Psoas muscle (tissue), 8 donors: Measurements from ENCODE around the gene DCHS1. TPM values are rescaled to one million over a fixed set of nuclear protein-coding genes. Genes with fewer than 3 reads are reported as not detected.

Experiments used
- ATAC-seq, 4 donors: fragments of 200-7000 bp; cut with Tn5 transposase; one replicate each; pipeline ENCODE4 v1.9.1; 2020; ENCODE audit warnings: moderate library complexity in 3 of 4, mild to moderate bottlenecking in 2 of 4
- DNase-seq, 2 donors: peaks; one replicate each; pipeline ENCODE4 v3.0.0-alpha.2; 2020
- H3K27ac ChIP-seq: fragments of 200-600 bp; one replicate; pipeline ENCODE4 v1.8.0; 2022
- H3K27me3 ChIP-seq, 3 donors: fragments of 200-600 bp in 1 of 3; one replicate each; pipeline versions ENCODE4 v1.6.1 to v1.8.0; 2013 to 2022; ENCODE audit warnings: low read length in 2 of 3, mild to moderate bottlenecking in 2 of 3, moderate library complexity in 1 of 3; ENCODE audit not compliant: insufficient read depth in 3 of 3
- H3K36me3 ChIP-seq, 2 donors: fragments of 200-600 bp in 1 of 2; one replicate each; pipeline versions ENCODE4 v1.6.1 to v1.8.0; 2013 to 2022; ENCODE audit warnings: low read depth in 1 of 2, mild to moderate bottlenecking in 1 of 2, moderate library complexity in 1 of 2; ENCODE audit not compliant: insufficient read depth in 1 of 2
- H3K4me1 ChIP-seq: fragments of 200-600 bp; one replicate; pipeline ENCODE4 v1.8.0; 2022
- H3K4me3 ChIP-seq: fragments of 200-600 bp; one replicate; pipeline ENCODE4 v1.8.0; 2022; ENCODE audit warnings: mild to moderate bottlenecking
- H3K9me3 ChIP-seq: fragments of 200-600 bp; one replicate; pipeline ENCODE4 v1.8.0; 2022
- WGBS, 3 donors: extraction: QIAGEN DNeasy Blood & Tissue Kit; methylation state at CpG; one replicate each; pipeline versions ENCODE4 v1.1.6 to v1.1.7; 2013; 5-methylcytosine and 5-hydroxymethylcytosine counted together
- intact Hi-C, 2 donors: fragments of 100-400 bp; cut with DNase I; formaldehyde crosslinking; loops; one replicate each; pipeline versions ENCODE4 v1.11.0 to v1.14.2; 2022
- polyA plus RNA-seq, 3 donors: library from polyadenylated mRNA; stranded (reverse); fragments of 200-250 nt; gene quantifications; one replicate each; pipeline ENCODE4 v1.2.3, GENCODE V29; 2013
- total RNA-seq, 4 donors: library from RNA; stranded (reverse); fragmentation: NEBNext Ultra II Directional in 2 of 4; extraction: Animal tissue kit (Norgen Biotek cat#: 25700) in 2 of 4; gene quantifications; one replicate each; pipeline versions ENCODE4 v1.2.1 to v1.2.4, GENCODE V29; 2021 to 2023
- TF ChIP-seq, protein P1 (sequence below): fragments of 200-600 bp; IDR thresholded peaks from one replicate; pipeline ENCODE4 v1.8.0; 2022; ENCODE audit warnings: antibody characterized with exemption
- donor health status: healthy with polysubstance abuse.
- donor health status: DM: no; HTN: no; CAD: no; lungs with moderate emphysema.
- donor health status: Bipolar disorder and iron deficiency.
- donor health status: healthy.
- donor health status: DM: yes; HTN: yes; CAD: no.
- donor health status: DM: no; HTN: no; CAD: no.
- donor health status: DM: no; HTN: no; CAD: no.
- donor health status: DM: yes; HTN: yes; CAD: no.

DCHS1 gene
- total and polyA plus RNA-seq, 7 donors: 0.98 to 7.2 (median 3.2) TPM

DNA sequence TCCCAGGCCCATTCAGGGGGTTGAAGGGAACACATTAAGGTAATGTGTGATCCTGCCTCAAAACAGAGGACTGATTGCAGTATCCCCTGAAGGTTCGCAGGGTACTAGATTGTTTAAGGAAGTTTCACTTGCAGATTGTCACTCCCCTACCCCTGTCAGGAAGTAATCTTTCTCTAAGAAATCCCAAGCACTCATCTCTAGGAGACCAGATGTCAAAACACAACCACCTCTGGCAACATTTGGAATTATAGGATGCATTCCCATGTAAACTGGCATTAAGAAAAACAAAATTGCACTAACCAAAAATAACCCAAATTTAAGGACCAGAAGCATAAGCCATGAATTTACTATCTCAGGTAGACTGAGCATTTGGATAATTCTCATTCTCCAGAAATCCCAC lies 25.9 kb upstream of the DCHS1 start:
- intact Hi-C loops: loop anchor here in 1 of 2 donors (5.0 kb wide), 2 partner anchors 64 to 149 kb away; partner anchors contain the start of gene TPP1
- Histone ChIP-seq H3K4me1 (peaks cover 14% of the 10 kb centered on the region), H3K27me3 (no peaks in the 10 kb centered on the region), H3K36me3 (peaks cover 4 to 22% of the 10 kb centered on the region in 2 donors), H3K27ac (no peak overlapping the region), H3K4me3 (peak overlapping the region; percentile 96), H3K9me3 (no peaks in the 10 kb centered on the region)
- ATAC-seq: no peak
- no peak for DNase-seq
- TF ChIP-seq, protein P1, sequence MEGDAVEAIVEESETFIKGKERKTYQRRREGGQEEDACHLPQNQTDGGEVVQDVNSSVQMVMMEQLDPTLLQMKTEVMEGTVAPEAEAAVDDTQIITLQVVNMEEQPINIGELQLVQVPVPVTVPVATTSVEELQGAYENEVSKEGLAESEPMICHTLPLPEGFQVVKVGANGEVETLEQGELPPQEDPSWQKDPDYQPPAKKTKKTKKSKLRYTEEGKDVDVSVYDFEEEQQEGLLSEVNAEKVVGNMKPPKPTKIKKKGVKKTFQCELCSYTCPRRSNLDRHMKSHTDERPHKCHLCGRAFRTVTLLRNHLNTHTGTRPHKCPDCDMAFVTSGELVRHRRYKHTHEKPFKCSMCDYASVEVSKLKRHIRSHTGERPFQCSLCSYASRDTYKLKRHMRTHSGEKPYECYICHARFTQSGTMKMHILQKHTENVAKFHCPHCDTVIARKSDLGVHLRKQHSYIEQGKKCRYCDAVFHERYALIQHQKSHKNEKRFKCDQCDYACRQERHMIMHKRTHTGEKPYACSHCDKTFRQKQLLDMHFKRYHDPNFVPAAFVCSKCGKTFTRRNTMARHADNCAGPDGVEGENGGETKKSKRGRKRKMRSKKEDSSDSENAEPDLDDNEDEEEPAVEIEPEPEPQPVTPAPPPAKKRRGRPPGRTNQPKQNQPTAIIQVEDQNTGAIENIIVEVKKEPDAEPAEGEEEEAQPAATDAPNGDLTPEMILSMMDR: no peak
- WGBS, 3 donors: 67 to 90% (median 80%) methylated on average over 1 of the region's 1 CpG

DNA sequence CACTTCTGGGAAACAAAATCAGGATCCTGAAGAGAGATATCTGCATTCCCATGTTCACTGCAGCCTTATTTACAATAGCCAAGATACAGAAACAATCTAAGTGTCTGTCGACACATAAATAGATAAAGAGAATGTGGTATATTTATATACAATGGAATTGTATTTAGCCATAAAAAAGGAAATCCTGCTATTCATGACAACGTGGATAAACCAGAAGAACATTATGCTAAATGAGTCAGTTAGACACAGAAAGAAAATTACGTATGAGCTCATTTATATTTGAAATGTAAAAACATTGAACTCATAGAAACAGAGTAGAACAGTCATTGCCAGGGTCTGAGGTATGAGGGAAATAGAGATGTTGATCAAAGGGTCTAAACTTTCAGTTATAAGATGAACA lies 21.4 kb upstream of the DCHS1 start:
- TF ChIP-seq, protein P1: no peak
- 70 to 72% (median 71%) methylated on average over 3 of the region's 3 CpGs for WGBS, 3 donors
- H3K36me3 ChIP-seq: peaks cover 4 to 21% of the 10 kb centered on the region in 2 donors
- no peak overlapping the region for H3K4me3 ChIP-seq
- ATAC-seq (no peak), DNase-seq (no peak)
- H3K4me1 ChIP-seq: peaks cover 8% of the 10 kb centered on the region
- H3K9me3 ChIP-seq: no peaks in the 10 kb centered on the region
- intact Hi-C loops: no loop called here
- no peaks in the 10 kb centered on the region for H3K27me3 ChIP-seq
- no peak overlapping the region for H3K27ac ChIP-seq

DNA sequence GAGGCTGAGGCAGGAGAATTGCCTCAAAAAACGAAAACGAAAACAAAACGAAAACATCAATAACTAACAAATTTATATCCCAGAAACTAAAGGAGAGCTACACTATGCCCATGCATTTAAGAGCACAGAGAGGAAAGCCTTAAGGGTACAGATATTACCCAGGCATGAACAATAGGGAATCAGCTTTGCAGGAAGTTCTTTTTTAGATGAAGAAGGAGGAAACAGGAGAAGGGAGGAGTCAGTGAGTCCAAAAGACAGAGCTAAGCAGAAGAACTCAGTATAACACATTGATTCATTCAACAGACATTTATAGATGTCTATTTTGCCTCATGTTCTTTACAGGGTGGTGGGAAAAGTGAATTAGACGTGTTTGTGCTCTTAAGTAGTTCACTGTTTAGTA lies 19.3 kb upstream of the DCHS1 start:
- H3K36me3 ChIP-seq: no peaks in the 10 kb centered on the region
- no peaks in the 10 kb centered on the region for H3K4me1 ChIP-seq
- intact Hi-C loops: no loop called here
- H3K4me3 ChIP-seq: no peak overlapping the region
- ATAC-seq (no peak), DNase-seq (no peak)
- H3K27ac ChIP-seq: no peak overlapping the region
- H3K9me3 ChIP-seq: no peaks in the 10 kb centered on the region
- TF ChIP-seq, protein P1: no peak
- no peaks in the 10 kb centered on the region for H3K27me3 ChIP-seq
- WGBS, 3 donors: 79 to 83% (median 82%) methylated on average over 4 of the region's 4 CpGs

DNA sequence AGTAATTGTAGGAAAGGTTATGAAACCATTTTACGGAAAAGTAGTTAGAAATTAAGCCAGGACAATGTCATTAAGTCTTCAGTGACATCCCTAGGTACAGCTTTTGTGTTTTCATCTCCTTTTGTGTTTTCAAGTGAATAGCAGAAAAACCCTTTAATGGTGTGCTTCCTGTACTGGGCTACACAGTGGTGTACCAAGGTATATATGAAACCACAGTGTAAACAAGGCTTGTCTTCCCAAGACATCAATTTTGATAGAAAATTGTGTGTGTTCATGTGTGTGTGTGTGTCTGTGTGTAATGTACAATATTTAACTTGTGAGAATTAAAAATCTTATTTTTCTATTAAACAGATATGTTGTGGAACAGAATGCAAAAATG lies 18.6 kb upstream of the DCHS1 start:
- Histone ChIP-seq H3K9me3 (no peaks in the 10 kb centered on the region), H3K36me3 (no peaks in the 10 kb centered on the region), H3K4me1 (no peaks in the 10 kb centered on the region), H3K27ac (no peak overlapping the region), H3K4me3 (no peak overlapping the region), H3K27me3 (no peaks in the 10 kb centered on the region)
- WGBS, 3 donors: 85 to 94% (median 88%) methylated on average over 1 of the region's 1 CpG
- intact Hi-C loops: no loop called here
- ATAC-seq: no peak
- TF ChIP-seq, protein P1: no peak
- no peak for DNase-seq

DNA sequence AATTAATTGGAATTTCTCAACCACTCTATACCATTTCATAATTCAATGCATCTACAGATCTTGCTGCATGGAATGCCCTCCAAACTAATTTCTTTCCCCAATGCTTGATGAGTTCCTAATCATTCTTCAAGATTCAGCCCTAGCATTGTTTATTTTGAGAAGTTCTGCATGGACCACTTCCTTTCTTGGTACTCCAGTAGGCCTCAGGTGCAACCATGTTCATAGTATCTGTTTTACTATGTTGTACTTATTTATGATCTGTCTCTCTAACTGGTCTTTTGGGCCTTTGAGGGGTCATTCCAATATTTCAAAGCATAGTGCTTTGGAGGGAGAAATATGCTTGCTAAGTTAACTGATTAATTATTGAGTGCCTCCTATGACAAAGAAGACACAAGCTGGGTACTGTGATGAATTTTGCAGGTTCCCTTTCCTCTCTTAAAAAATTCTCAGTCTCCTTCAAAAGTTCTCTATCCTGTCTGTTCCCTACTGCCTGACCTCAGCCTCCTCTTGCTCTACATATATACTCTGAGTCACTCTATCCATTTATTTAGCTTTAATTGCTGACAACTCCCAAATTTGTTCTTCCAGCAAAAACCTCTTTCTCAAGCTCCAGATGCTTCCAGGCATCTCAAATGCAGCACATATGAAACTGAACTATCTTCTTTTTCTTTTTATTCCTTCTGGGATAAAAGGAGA lies 18.1 kb upstream of the DCHS1 start:
- H3K4me1 ChIP-seq: no peaks in the 10 kb centered on the region
- TF ChIP-seq, protein P1: no peak
- H3K27ac ChIP-seq: no peak overlapping the region
- intact Hi-C loops: no loop called here
- ATAC-seq (no peak), DNase-seq (no peak)
- H3K4me3 ChIP-seq: no peak overlapping the region
- no peaks in the 10 kb centered on the region for H3K36me3 ChIP-seq
- H3K27me3 ChIP-seq: no peaks in the 10 kb centered on the region
- no peaks in the 10 kb centered on the region for H3K9me3 ChIP-seq
